NCI-H446 (cell line): Measurements from ENCODE around the gene USP6NL.

ENCODE experiments used
- DNase-seq, 2 experiments: peaks; one replicate each; lab custom pipeline; 2025; lab: John Stamatoyannopoulos, UW

The USP6NL gene

DNA sequence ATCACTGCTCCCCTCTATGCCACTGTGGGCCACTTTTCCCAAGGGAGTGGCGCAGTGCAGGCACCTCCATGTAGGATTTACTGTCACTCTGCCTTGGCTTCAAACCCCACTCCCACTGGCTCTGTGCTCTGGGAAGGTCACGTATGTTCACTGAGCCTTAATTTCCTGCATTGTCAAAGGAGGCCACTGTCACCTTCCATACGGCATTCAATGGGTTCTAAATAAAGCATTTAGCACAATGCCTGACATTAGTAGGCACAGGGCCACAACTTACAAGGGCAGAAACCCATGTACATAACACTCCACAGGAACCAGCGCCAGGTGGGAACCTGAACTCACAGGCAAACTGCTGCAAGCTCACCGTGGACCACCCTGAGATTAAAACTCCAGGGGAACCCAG, 196.4 kb downstream of the USP6NL start:
- no peak for DNase-seq

DNA sequence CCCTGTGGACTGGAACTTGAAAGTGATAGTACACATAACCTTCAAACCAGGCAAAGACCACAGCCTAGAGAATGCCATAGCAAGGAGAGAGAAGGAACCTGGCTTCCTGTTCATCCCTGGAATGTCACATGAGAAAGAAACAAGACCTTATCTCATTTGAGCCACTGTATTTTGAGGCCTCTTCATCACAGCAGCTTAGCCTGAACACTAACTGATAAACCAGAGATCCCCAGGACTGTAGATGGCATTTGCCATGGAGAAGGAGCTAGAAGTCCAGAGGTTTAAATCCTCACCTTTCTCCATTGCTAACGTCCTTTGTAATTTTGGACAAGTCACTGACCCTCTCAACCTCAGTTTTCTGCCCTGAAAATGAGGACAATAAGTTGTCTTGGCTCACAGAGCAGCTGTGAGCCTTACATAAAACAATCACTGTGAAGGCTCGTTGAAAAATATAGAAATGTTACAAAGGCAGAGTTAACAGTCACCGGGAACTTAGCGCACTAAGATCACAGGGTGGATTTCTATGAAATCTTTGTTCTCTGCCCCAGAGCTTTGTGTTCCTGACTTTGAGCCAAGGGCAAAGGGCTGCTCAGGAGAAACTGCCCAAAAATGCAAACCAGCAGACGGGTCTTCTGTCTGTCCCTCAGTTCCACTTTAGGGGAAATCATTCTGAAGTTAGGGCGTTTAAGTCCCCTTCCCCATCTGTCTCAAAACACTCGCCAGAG, 197.0 kb downstream of the USP6NL start:
- no peak for DNase-seq

DNA sequence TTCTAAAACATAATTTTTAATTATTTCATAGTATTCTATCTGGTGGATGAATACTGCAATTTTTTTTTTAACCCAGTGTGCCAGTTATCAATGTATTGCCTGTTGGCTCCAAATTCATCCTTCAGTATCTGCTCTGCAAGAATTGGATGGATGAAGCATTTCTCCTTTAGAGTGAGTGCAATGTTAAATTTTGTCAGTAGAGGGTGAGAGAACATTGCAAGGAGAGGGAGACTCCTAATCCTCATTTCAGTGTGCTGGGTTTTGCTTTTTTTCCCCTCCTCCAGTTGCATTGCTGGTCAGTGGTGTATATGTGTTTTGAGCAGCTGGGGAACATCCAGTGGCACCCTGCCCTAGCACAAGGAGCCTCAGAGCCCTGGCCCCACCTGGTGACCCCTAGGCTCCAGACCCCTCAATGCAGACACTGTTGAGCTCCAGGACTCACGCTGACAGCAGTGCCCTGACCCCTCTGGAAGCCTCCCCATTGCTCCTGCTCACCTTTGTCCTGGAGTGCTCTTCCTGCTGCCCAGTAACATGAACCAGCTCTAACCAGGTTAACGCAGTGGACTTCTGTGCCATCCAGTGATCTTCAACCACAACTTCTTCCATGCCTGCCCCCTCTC, 199.4 kb downstream of the USP6NL start:
- DNase-seq = no peak

DNA sequence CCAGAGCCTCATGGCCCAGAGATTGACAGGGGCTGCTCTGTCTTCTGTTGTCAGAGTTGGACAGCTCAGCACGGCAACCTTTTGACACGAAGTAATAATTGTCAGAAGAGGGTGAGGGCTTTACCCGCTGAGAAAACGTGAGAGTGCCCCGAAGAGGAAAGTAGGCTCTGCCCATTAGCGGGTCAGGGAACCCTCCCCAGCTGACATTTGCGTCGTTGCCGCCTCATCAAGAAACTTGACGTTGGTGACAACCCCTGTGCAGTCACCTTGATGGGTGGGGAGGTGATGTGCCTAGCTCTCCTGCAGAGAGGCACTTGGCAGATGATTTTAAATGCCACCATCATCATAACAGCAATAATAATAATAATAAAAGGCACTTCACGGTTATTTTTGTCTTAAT, 202.1 kb downstream of the USP6NL start:
- DNase-seq = no peak

DNA sequence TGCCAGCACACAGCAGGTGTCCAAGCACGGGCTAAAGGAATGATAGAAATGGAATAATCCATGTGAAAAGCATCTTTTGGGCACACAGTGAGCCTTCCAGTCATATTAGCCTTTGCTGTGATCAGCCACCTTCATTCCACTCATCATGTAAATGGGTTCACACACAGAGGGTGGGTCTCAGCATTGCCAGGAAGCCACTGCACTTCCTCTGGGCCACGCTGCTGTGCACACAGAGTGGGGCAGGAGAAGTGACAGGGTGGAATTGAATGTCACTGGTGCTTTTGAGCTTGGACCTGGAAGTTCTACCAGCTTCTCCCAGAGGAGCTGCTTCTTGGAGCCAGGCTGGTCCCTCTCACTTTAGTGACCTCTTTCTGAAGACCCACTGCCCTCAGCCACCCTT, 203.5 kb downstream of the USP6NL start:
- no peak for DNase-seq

DNA sequence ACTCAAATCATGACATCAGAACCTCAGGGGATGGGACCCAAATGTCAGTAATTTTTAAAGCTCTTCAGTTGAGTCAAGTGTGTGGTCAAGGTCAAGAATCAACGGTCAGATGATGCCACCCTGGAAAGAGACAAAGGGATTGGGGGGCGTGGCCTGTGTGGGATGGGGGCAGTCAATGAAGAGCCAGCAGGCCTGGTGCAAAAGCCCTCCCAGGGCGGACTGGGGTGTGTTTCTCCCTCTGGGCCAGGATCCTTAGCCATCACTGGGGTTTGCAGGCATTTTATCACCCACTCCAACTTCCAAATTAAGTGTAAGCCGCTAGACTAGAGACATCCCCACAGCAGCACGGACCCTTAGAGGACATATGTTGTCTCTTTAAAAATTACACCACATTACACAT, 204.7 kb downstream of the USP6NL start:
- DNase-seq = no peak

DNA sequence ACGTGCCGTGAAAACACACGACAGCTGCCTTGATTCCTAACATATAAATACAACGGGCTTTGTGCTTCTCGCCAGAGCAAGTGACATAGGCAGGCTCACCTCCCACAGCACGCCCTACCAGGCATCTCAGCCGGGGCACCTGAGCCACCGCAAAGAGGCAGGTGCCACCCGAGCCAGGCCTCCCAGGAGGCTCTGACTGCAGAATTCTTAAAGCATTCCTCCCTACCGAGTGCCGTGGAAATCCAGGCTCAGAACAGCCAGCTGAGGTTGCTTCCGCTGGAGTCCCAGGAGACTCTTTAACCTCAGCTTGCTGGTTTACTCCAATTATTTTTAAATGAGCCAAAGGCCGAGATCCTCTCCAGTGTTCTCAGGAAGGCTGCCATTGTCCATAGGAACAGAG, 206.5 kb downstream of the USP6NL start:
- DNase-seq = no peak
